ENCODE results near the gene CNTN5.

GRCh38 chr11:100403816-100404215 is 1383.1 kb downstream of the CNTN5 start:
- TF ChIP-seq RARB (CRISPR knock-in tag; IDR thresholded peaks at IDR 0.05) = no peak
- no peak for TF ChIP-seq TSHZ2 (CRISPR knock-in tag; IDR thresholded peaks at IDR 0.05)
- no peak for TF ChIP-seq TCF4 (CRISPR knock-in tag; IDR thresholded peaks at IDR 0.05; ENCODE audit: borderline replicate concordance)
- TF ChIP-seq ARNTL (CRISPR knock-in tag; IDR thresholded peaks at IDR 0.05; ENCODE audit: borderline replicate concordance, low read depth) = no peak
- TF ChIP-seq CSDC2 (CRISPR knock-in tag; IDR thresholded peaks at IDR 0.05) = no peak
- no peak for TF ChIP-seq OSR1 (CRISPR knock-in tag; IDR thresholded peaks at IDR 0.05)
- TF ChIP-seq PATZ1 (CRISPR knock-in tag; IDR thresholded peaks at IDR 0.05; ENCODE audit: borderline replicate concordance) = no peak
- TF ChIP-seq TOX (CRISPR knock-in tag; IDR thresholded peaks at IDR 0.05; ENCODE audit: borderline replicate concordance) = no peak
- TF ChIP-seq ZFP3 (CRISPR knock-in tag; IDR thresholded peaks at IDR 0.05) = no peak

Measured in SK-N-SH treated with all-trans-retinoic acid at 6 μM for 48 hours (cell line).